Right lobe of liver (tissue), 4 donors: ENCODE measurements around the gene AZU1.

ENCODE experiments used
- POLR2A ChIP-seq: fragments of 450-650 bp; IDR thresholded peaks from one replicate; pipeline ENCODE4 v1.6.1; 2017; ENCODE audit warnings: antibody characterized with exemption, mild to moderate bottlenecking
- TF ChIP-seq, protein P1 (sequence below), 4 donors: fragments of 200-600 bp in 3 of 4; fragments of 450-650 bp in 1 of 4; IDR thresholded peaks; one replicate each; pipeline versions ENCODE4 v1.5.1 to v1.8.0; 2016 to 2022; ENCODE audit warnings: antibody characterized with exemption in 4 of 4, mild to moderate bottlenecking in 2 of 4
- donor health status: DM: no; HTN: no; CAD: no.
- donor health status: DM: no; HTN: no; CAD: no.
- donor health status: DM: no; HTN: yes; CAD: no.

DNA sequence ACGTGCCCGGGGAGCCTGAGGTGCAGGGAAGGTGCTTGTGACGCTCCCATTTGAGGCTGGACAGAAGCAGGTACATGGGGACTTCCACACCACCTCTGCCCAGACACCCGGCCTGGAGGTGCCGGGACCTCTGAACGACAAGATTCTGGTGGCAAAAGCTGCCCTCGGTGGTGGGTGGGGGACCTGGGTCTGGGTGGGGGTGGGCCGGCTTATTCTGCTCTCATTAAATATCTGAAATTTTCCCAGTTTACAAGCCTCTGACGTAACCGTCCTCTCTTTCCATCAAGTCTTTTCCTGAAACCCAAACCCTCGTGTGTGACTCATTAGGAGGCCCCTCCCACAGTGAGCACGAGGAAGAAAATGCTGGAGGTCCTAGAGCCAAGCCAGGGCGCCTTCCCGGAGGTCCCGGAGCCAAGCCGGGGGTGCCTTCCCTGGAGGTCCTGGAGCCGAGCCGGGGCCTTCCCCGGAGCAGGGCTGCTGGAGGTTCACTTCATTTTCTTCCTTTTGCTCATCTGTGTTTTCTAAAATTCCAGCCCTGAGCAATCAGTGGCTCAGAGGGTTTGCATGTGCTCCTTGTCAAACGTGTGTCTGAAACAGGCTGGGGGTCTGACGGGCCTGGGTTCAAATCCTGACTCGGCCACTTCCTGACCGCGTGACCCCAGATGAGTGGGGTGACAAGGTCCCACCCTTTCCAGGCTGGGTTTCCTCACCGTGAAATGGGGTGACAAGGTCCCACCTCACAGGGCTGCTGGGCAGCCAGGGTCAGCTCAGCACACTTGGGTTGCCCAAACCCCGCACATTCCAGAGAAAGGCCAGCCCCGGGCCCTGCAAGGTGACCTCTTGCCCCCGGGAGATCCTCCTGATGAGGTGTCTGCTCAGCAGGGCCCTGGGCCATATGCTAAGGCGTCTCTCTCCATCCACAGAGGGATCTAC, 41.9 kb downstream of the AZU1 start:
- TF ChIP-seq, protein P1, sequence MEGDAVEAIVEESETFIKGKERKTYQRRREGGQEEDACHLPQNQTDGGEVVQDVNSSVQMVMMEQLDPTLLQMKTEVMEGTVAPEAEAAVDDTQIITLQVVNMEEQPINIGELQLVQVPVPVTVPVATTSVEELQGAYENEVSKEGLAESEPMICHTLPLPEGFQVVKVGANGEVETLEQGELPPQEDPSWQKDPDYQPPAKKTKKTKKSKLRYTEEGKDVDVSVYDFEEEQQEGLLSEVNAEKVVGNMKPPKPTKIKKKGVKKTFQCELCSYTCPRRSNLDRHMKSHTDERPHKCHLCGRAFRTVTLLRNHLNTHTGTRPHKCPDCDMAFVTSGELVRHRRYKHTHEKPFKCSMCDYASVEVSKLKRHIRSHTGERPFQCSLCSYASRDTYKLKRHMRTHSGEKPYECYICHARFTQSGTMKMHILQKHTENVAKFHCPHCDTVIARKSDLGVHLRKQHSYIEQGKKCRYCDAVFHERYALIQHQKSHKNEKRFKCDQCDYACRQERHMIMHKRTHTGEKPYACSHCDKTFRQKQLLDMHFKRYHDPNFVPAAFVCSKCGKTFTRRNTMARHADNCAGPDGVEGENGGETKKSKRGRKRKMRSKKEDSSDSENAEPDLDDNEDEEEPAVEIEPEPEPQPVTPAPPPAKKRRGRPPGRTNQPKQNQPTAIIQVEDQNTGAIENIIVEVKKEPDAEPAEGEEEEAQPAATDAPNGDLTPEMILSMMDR (IDR thresholded peaks at IDR 0.05) = no peak
- TF ChIP-seq POLR2A = no peak
